Measurements from ENCODE around the gene MUC7. TPM values are rescaled to one million over a fixed set of nuclear protein-coding genes. Genes with fewer than 3 reads are reported as not detected.

Gene MUC7
- not detected in 2 replicates for total RNA-seq

GRCh38 chr4:70471897-70472296 is at the start of gene MUC7:
MUC7 (plus strand) TSS chr4:70472197; CDS start chr4:70474022, 1,825 bp downstream.

GRCh38 chr4:70518269-70518668 is 46.3 kb downstream of the MUC7 start, which contains the start of gene AMTN:
AMTN (plus strand) TSS chr4:70518569; CDS start chr4:70518778, 209 bp downstream.

Other genes starting within 250 kb of the MUC7 start
- not detected in 2 replicates for gene FDCSP, start 246.1 kb upstream of the MUC7 start, total RNA-seq
- not detected in 2 replicates for gene CSN3, start 229.6 kb upstream of the MUC7 start, total RNA-seq
- gene CABS1, start 137.2 kb upstream of the MUC7 start, total RNA-seq, result not detected in 2 replicates
- gene SMR3A, start 111.4 kb upstream of the MUC7 start, total RNA-seq, result not detected in 2 replicates
- gene SMR3B, start 89.1 kb upstream of the MUC7 start, total RNA-seq, result not detected in 2 replicates
- not detected in 2 replicates for gene OPRPN, start 74.3 kb upstream of the MUC7 start, total RNA-seq
- not detected in 2 replicates for gene AMTN, start 46.4 kb downstream of the MUC7 start, total RNA-seq
- gene AMBN, start 120.1 kb downstream of the MUC7 start, total RNA-seq, result not detected in 2 replicates
- gene ENAM, start 156.5 kb downstream of the MUC7 start, total RNA-seq, result under 0.01 TPM in 1 of 2 replicates, not detected in the other
- 1.3 and 2.4 TPM in 2 replicates for gene JCHAIN, start 194.3 kb downstream of the MUC7 start, total RNA-seq
- 11.3 and 14.1 TPM in 2 replicates for gene UTP3, start 216.3 kb downstream of the MUC7 start, total RNA-seq
- 61.0 and 68.5 TPM in 2 replicates for gene RUFY3, start 249.8 kb downstream of the MUC7 start, total RNA-seq